Prostate gland (tissue), 2 donors: Measurements from ENCODE around the gene COL4A2.

Source experiments
- CTCF ChIP-seq, 4 experiments: fragments of 200-600 bp in 2 of 4; fragments of 450-650 bp in 2 of 4; sonication (generic) in 2 of 4; IDR thresholded peaks; 1 replicate in 3 of 4; 2 replicates in 1 of 4; pipeline ENCODE4 v1.5.1; 2016 to 2019; ENCODE audit warnings: antibody characterized with exemption in 4 of 4, mild to moderate bottlenecking in 2 of 4, moderate library complexity in 2 of 4
- POLR2AphosphoS5 ChIP-seq: sonication (generic); formaldehyde crosslinking; IDR thresholded peaks from one replicate; pipeline ENCODE4 v1.6.1; 2017; ENCODE audit warnings: antibody characterized with exemption

GRCh38 chr13:110339975-110340550, 33.0 kb downstream of the COL4A2 start:
- TF ChIP-seq CTCF (IDR thresholded peaks at IDR 0.05) (no peak), POLR2AphosphoS5 (no peak)
